ENCODE measurements around the gene OSBPL7. TPM values are rescaled to one million over a fixed set of nuclear protein-coding genes. Genes with fewer than 3 reads are reported as not detected.

The OSBPL7 gene
- total and polyA plus RNA-seq, 2 experiments from 2014 or later = 12.1 to 20.5 TPM

DNA sequence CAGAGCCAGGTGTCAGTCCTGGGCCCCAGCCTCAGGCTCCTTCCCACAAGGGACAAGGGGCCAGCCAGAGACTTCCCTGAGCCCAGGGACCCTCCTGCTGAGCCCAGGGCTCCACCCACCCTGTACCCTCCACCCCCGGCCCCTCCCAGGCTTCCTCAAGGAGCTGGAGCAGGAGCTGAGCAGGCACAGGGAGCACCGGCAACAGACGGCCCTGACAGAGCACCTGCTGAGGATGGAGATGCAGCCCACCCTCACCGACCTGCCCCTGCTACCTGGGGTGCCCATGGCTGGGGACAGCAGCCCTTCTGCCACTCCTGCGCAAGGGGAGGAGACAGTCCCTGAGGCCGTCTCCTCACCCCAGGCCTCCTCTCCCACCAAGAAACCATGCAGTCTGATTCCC lies 15.0 kb upstream of the OSBPL7 start:
- H3K9me3 ChIP-seq (ENCODE audit: low read depth) = no peaks in the 10 kb centered on the region
- no peak for DNase-seq (ENCODE audit: low read depth in 1 of 2, low spot score in 1 of 2)

DNA sequence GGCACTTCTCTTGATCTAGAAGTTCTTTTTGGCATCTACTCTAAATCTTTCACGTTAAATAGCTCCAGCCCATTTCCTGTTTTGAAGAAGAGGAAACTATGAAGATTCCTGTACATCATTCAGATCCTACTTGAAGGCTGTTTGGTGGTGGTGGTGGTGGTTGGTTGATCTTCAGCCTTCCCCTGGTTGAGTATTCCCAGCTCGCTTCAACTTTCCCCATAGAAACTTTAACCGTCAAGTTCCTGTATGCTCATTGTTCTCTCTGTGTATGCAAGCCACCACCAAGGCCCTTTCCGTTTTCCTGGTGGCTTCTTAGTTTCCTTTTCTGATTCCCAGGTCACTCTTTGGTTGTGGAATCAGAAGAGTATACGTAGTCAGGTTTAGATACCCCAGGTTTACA lies 13.2 kb upstream of the OSBPL7 start:
- peaks cover 3% of the 10 kb centered on the region for H3K36me3 ChIP-seq
- no peak for DNase-seq (ENCODE audit: low read depth in 1 of 2, low spot score in 1 of 2)
- no peak overlapping the region for H3K27ac ChIP-seq
- no peaks in the 10 kb centered on the region for H3K9me3 ChIP-seq (ENCODE audit: low read depth)
- TF ChIP-seq, protein P1, sequence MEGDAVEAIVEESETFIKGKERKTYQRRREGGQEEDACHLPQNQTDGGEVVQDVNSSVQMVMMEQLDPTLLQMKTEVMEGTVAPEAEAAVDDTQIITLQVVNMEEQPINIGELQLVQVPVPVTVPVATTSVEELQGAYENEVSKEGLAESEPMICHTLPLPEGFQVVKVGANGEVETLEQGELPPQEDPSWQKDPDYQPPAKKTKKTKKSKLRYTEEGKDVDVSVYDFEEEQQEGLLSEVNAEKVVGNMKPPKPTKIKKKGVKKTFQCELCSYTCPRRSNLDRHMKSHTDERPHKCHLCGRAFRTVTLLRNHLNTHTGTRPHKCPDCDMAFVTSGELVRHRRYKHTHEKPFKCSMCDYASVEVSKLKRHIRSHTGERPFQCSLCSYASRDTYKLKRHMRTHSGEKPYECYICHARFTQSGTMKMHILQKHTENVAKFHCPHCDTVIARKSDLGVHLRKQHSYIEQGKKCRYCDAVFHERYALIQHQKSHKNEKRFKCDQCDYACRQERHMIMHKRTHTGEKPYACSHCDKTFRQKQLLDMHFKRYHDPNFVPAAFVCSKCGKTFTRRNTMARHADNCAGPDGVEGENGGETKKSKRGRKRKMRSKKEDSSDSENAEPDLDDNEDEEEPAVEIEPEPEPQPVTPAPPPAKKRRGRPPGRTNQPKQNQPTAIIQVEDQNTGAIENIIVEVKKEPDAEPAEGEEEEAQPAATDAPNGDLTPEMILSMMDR (IDR thresholded peaks at IDR 0.05; ENCODE audit: low read depth, low read length) = no peak
- peaks cover 5% of the 10 kb centered on the region for H3K4me1 ChIP-seq (ENCODE audit: low read depth)
- H3K27me3 ChIP-seq = no peaks in the 10 kb centered on the region
- no peak overlapping the region for H3K4me3 ChIP-seq

More for the DNA sequence above, 15.0 kb upstream of the OSBPL7 start:
- Histone ChIP-seq H3K36me3 (peaks cover 3% of the 10 kb centered on the region), H3K27ac (no peak overlapping the region), H3K4me1 (ENCODE audit: low read depth) (peaks cover 8% of the 10 kb centered on the region), H3K4me3 (no peak overlapping the region), H3K27me3 (no peaks in the 10 kb centered on the region)
- TF ChIP-seq, protein P1 (IDR thresholded peaks at IDR 0.05; ENCODE audit: low read depth, low read length) = no peak

DNA sequence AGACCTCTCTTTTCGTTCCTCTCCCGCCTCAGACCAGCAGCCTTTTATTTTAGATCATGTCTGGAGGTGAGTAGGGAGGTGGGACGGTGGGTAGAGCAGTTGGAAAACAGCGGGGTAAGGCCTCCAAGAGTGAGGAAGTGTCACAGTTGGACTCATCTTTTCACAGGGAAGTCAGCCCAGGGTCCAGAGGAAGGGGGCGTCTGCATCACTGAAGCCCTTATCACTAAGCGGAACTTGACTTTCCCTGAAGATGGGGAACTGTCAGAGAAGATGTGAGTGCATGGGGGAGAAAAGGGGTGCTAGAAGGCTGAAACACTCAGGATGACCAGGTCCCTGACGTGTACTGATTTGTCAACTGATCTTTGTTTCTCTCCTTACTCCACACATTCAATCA lies 10.3 kb upstream of the OSBPL7 start:
- Histone ChIP-seq H3K27me3 (no peaks in the 10 kb centered on the region), H3K27ac (no peak overlapping the region), H3K36me3 (peaks cover 14% of the 10 kb centered on the region), H3K4me3 (peak overlapping the region; percentile 79), H3K4me1 (ENCODE audit: low read depth) (peaks cover 4% of the 10 kb centered on the region), H3K9me3 (ENCODE audit: low read depth) (no peaks in the 10 kb centered on the region)
- TF ChIP-seq, protein P1 (IDR thresholded peaks at IDR 0.05; ENCODE audit: low read depth, low read length) = no peak
- DNase-seq (ENCODE audit: low read depth in 1 of 2, low spot score in 1 of 2) = no peak

DNA sequence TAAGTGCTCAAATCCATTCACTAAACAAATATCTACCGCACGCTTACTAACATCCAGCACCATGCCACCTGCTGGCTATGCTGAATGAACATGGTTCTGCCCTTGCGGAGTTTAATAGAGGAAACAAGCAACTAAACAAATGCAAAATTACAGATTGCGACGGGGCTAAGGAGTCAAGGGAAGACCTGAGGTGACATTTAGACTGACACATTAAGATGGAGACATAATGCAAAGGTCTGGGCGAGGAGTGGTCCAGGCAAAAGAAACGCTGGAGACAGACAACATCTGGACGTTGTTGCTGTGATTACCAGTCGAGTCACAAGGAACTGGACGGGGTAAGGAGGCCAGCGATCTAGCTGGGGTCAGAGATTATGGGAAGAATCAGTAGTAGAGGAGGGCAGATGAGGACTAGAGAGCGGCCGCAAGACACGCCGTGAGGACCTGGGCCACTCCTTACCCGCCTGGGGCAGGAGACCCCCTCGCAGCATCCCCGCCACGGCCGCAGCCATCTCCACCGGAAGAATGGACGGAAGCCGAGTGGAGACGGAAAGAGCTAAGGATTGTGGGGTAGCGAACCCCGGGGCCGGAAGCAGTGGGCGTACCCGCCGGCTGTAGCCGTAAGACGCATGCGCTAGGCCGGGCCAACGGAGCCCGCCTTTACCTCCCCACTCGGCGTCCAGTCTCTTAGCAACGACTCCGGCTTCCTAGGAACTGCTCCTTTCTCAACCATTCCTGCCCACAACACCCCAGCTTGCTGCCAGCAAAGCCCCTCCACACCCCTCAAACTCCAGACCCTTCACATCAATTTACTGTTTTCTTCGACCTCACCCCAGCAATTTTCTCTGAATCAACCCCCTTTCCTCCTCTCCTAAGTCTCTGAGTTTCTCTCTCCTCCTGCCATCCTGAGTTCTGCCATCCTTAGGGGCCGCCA lies 9.7 kb upstream of the OSBPL7 start, which contains the start of the genes LRRC46 and MRPL10:
LRRC46 (plus strand) TSS at position 668 of the 931 bp plus-strand sequence. CDS start 320 bp downstream, outside the sequence.
MRPL10 (minus strand) TSS at position 539 of the 931 bp plus-strand sequence; CDS start at position 509, 30 bp downstream.
- TF ChIP-seq, protein P1 (IDR thresholded peaks at IDR 0.05; ENCODE audit: low read depth, low read length) = peak; percentile 34
- H3K4me1 ChIP-seq (ENCODE audit: low read depth) = peaks cover 4% of the 10 kb centered on the region
- peak within 1 kb of the TSS; percentile 79 for H3K4me3 ChIP-seq
- peak; percentile 96 to 97 for DNase-seq (ENCODE audit: low read depth in 1 of 2, low spot score in 1 of 2)
- H3K9me3 ChIP-seq (ENCODE audit: low read depth) = no peaks in the 10 kb centered on the region
- no peaks in the 10 kb centered on the region for H3K27me3 ChIP-seq
- H3K27ac ChIP-seq = peak within 1 kb of the TSS; percentile 52
- peaks cover 20% of the 10 kb centered on the region for H3K36me3 ChIP-seq

DNA sequence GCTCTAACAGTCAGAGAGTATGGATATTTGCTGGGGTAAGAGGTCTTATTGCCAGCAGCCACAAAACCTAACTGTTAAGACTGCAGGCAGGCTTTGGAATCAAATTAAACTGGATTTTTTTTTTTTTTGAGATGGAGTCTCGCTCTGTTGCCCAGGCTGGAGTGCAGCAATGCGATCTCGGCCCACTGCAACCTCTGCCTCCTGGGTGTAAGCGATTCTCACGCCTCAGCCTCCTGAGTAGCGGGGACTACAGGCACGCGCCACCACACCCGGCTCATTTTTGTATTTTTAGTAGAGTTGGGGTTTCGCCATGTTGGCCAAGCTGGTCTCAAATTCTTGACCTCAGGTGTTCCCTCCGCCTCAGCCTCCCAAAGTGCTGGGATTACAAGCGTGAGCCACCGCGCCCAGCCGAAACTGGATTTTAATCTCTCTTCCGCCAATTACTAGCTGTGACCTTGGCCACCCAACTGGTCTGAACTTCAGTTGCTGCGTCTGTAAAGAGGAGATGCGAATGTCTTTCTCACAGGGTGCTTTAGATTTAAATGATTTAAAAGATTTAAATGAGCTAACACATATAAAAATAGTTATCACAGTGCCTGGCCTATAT lies 8.9 kb upstream of the OSBPL7 start:
- Histone ChIP-seq H3K27ac (peak overlapping the region; percentile 52), H3K4me1 (ENCODE audit: low read depth) (peaks cover 4% of the 10 kb centered on the region), H3K36me3 (peaks cover 24% of the 10 kb centered on the region), H3K9me3 (ENCODE audit: low read depth) (no peaks in the 10 kb centered on the region), H3K27me3 (no peaks in the 10 kb centered on the region), H3K4me3 (peak overlapping the region; percentile 79)
- TF ChIP-seq, protein P1 (IDR thresholded peaks at IDR 0.05; ENCODE audit: low read depth, low read length) = no peak
- DNase-seq (ENCODE audit: low read depth in 1 of 2, low spot score in 1 of 2) = no peak
